Measurements from ENCODE around the gene DDO. TPM values are rescaled to one million over a fixed set of nuclear protein-coding genes. Genes with fewer than 3 reads are reported as not detected.

Gene DDO
- total and polyA plus RNA-seq, 8 donors = 0.40 to 4.1 (median 1.2) TPM; not detected in 3

GRCh38 chr6:110419028-110419739, 3.8 kb upstream of the DDO start:
- TF ChIP-seq POLR2A (IDR thresholded peaks at IDR 0.05) (no peak), POLR2AphosphoS5 (IDR thresholded peaks at IDR 0.05) (no peak), EP300 (IDR thresholded peaks at IDR 0.05) (no peak), CTCF (IDR thresholded peaks at IDR 0.05) (no peak)
- WGBS, 5 donors = 63 to 69% (median 64%) methylated on average over 6 of the region's 6 CpGs
- DNase-seq = peak in 1 of 2 donors; percentile 24
- no peaks in the 10 kb centered on the region for H3K27me3 ChIP-seq
- H3K4me3 ChIP-seq = no peak overlapping the region
- no peaks in the 10 kb centered on the region for H3K36me3 ChIP-seq
- H3K27ac ChIP-seq = no peak overlapping the region
- intact Hi-C loops (cut with DNase I; ENCODE audit: low total_unique reads) = no loop called here
- H3K4me1 ChIP-seq = peaks cover 0 to 20% (median 14%) of the 10 kb centered on the region in 4 donors
- H3K9me3 ChIP-seq = peaks cover 0 to 11% (median 4%) of the 10 kb centered on the region in 4 donors

- Histone ChIP-seq H3K27ac (no peak overlapping the region), H3K27me3 (no peaks in the 10 kb centered on the region), H3K9me3 (peaks cover 0 to 11% (median 4%) of the 10 kb centered on the region in 4 donors), H3K4me1 (peaks cover 0 to 23% (median 14%) of the 10 kb centered on the region in 4 donors), H3K4me3 (no peak overlapping the region), H3K36me3 (no peaks in the 10 kb centered on the region)
- intact Hi-C loops (cut with DNase I; ENCODE audit: low total_unique reads) = no loop called here
- WGBS, 5 donors = 80 to 89% (median 85%) methylated on average over 3 of the region's 3 CpGs
- TF ChIP-seq CTCF (IDR thresholded peaks at IDR 0.05) (no peak), POLR2AphosphoS5 (IDR thresholded peaks at IDR 0.05) (no peak), POLR2A (IDR thresholded peaks at IDR 0.05) (no peak)
- no peak for DNase-seq
Measured at GRCh38 chr6:110418594-110418993, 3.2 kb upstream of the DDO start.

GRCh38 chr6:110414669-110415068, 706 bp downstream of the DDO start:
- no peaks in the 10 kb centered on the region for H3K36me3 ChIP-seq
- H3K4me3 ChIP-seq = peak overlapping the region; percentile 33 to 43 (median 36)
- no peaks in the 10 kb centered on the region for H3K27me3 ChIP-seq
- DNase-seq = no peak
- H3K4me1 ChIP-seq = peaks cover 0 to 23% (median 14%) of the 10 kb centered on the region in 4 donors
- 55 to 71% (median 66%) methylated on average over 4 of the region's 4 CpGs for WGBS, 5 donors
- no peak for TF ChIP-seq POLR2A (IDR thresholded peaks at IDR 0.05)
- no peak for TF ChIP-seq POLR2AphosphoS5 (IDR thresholded peaks at IDR 0.05)
- no peak for TF ChIP-seq EP300 (IDR thresholded peaks at IDR 0.05)
- no peak for TF ChIP-seq CTCF (IDR thresholded peaks at IDR 0.05)
- no peaks in the 10 kb centered on the region for H3K9me3 ChIP-seq
- intact Hi-C loops (cut with DNase I; ENCODE audit: low total_unique reads) = no loop called here
- H3K27ac ChIP-seq = peak overlapping the region in 4 of 5 donors; percentile 64 to 80 (median 67)

GRCh38 chr6:110412360-110412759, 3.0 kb downstream of the DDO start:
- intact Hi-C loops (cut with DNase I; ENCODE audit: low total_unique reads) = no loop called here
- Histone ChIP-seq H3K36me3 (peaks cover 0 to 5% (median 0%) of the 10 kb centered on the region in 4 donors), H3K27ac (no peak overlapping the region), H3K4me1 (peaks cover 0 to 23% (median 14%) of the 10 kb centered on the region in 4 donors), H3K9me3 (no peaks in the 10 kb centered on the region), H3K27me3 (no peaks in the 10 kb centered on the region), H3K4me3 (no peak overlapping the region)
- TF ChIP-seq POLR2A (IDR thresholded peaks at IDR 0.05) = no peak
- DNase-seq = no peak
- WGBS, 5 donors = 76 to 86% (median 83%) methylated on average over 8 of the region's 8 CpGs

- WGBS, 5 donors = 54 to 83% (median 71%) methylated on average over 4 of the region's 4 CpGs
- no peaks in the 10 kb centered on the region for H3K27me3 ChIP-seq
- H3K4me3 ChIP-seq = no peak overlapping the region
- H3K36me3 ChIP-seq = peaks cover 0 to 5% (median 0%) of the 10 kb centered on the region in 4 donors
- H3K4me1 ChIP-seq = peaks cover 0 to 14% (median 10%) of the 10 kb centered on the region in 4 donors
- no peak overlapping the region for H3K27ac ChIP-seq
- TF ChIP-seq POLR2AphosphoS5 (IDR thresholded peaks at IDR 0.05) (no peak), EP300 (IDR thresholded peaks at IDR 0.05) (no peak), POLR2A (IDR thresholded peaks at IDR 0.05) (no peak)
- intact Hi-C loops (cut with DNase I; ENCODE audit: low total_unique reads) = no loop called here
- H3K9me3 ChIP-seq = no peaks in the 10 kb centered on the region
- DNase-seq = no peak
Measured at GRCh38 chr6:110410511-110410910, 4.9 kb downstream of the DDO start.
